HT1080 (cell line): ENCODE measurements around the gene SH3TC2. TPM values are rescaled to one million over a fixed set of nuclear protein-coding genes. Genes with fewer than 3 reads are reported as not detected.
A peak's percentile ranks its signal among the peaks of the same experiment; 100 is the strongest.
"Not testable (repeated sequence)": the region's sequence is repeated elsewhere in the genome, so short reads cannot be mapped to it uniquely, and the experiment has no call there.

Source experiments
- DNase-seq: peaks from one replicate; pipeline ENCODE4 v3.0.0-alpha.2; 2015; ENCODE audit warnings: low read depth
- polyA plus RNA-seq, 2 experiments: library from polyadenylated mRNA; depleted of rRNA; stranded (reverse); fragments of >200 nt; gene quantifications; 2 replicates each; pipeline ENCODE4 v1.2.3, GENCODE V29; 2015
- total RNA-seq: library from RNA; depleted of rRNA; stranded (reverse); fragments of >200 nt; shearing (Covaris generic); gene quantifications from 2 replicates; pipeline ENCODE4 v1.2.3, GENCODE V29; 2014; rRNA removed

SH3TC2 gene
- 22.1 and 24.0 TPM in 2 replicates for total RNA-seq
- 8.3 and 12.2 TPM in 2 replicates for polyA plus RNA-seq (2015; cell fraction: cytosol; rRNA removed)
- 61.7 and 71.3 TPM in 2 replicates for polyA plus RNA-seq (2015; cell fraction: nucleus; rRNA removed)

DNA sequence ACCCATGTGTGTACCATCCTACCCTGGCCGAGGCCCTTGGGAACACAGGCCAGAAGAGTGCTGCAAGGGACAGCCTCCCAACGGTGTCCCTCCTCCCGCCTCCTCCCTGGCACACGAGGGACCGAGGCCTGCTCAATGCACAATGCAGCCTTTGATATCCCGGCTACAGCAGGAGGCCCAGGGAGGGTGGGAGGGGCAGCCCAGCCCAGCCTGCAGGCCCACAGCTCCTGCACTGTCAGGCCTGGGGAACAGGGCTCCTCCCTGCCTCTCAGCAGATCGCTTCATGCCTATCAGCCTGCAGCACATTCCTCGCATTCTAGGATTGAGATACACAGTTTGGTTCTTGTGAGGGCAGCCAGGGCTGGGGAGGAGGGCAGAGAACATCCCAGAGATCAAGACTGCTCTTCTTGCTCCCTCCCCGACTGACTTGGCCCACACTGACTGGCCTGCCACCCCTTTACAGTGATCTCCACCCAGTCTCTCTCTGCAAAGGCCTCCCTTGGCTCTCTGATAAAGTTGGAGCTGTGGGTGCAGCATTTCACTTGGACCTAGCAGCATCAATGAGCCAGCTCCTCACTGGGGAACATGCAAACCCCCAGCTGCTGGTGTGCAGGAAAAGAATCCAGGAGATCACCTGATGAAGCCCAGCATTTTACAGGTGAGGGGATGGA, at the start of gene SH3TC2:
Gene SH3TC2, minus strand, starts transcription at position 46 of the 671 bp plus-strand sequence. Its CDS starts 40 bp downstream, at position 6.
- DNase-seq = peak; percentile 87

DNA sequence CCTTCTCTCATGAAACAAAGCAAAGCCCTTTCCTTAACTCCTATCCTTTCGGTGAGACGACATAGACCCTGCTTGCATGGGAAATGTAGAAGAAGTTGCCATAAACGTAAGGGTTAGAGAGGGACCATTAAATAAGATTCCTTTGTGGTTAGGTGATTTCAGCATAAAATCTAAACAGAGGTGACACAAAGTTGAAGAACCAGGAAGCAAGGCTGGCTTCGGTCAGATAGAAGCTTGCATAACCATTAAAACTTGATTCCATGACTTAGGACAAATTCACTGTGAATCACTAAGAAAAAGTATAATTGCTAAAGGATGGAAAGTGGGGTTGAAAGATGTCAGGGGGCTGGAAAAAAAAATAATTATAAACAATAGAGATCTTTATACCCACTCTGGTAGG, 47.5 kb upstream of the SH3TC2 start:
- no peak for DNase-seq

DNA sequence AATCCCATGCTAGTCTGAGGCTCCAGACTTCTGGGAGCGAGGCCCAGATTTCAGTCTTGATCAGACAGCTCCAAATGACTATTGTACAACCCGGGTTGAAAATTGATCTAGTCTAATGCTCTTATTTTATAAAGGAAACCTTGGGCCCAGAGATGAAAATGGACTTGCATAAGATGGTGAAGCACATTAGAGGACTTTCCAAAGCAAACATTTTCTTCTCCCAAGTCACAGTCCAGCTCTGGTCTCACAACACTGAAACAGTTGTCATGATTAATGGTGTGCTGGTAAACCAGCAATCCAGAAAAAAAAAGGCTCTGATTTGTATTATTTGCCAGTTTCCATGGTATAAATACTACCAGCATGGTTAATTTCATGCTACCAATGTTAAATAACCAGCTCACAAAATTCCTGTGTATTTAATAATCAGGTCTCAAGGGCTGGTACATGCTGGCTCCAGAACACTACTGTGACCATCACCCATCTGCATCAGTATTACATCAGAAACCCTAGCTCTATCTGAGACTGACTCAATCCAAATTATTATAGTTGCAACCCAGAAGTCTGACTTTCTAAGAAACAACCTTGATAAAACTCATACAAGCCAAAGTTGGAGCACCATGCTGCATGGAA, 45.9 kb upstream of the SH3TC2 start:
- DNase-seq = no peak

DNA sequence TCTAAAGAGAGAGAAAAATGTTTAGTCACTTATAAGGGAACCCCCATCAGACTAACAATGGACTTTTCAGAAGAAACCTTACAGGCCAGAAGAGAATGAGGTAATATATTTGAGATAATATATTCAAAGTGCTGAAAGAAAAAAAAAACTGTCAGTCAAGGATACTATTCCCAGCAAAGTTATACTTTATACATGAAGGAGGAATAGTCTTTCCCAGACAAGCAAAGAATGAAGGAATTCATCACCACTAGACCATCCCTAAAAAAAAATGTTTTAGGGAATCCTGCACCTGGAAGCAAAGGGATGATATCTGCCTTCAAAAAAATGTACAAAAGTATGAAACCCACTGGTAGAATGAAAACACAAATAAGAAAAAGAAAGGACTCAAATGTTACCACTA, 37.5 kb upstream of the SH3TC2 start:
- DNase-seq = no peak

DNA sequence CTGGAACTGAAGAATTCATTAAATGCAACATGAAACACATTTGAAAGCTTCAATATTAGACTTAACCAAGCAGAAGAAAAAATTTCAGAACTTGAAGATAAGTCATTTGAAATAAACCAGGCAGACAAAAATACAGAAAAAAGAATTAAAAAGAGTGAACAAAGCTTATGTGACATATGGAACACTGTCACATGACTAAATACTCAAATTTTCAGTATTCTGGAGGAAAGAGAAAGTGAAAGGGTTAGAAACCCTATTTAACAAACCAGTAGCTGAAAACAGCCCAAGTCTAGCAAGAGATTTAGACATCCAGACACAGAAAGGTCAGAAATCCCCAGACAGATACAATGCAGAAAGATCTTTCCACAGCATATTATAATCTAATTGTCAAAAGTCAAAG, 37.1 kb upstream of the SH3TC2 start:
- DNase-seq = no peak

DNA sequence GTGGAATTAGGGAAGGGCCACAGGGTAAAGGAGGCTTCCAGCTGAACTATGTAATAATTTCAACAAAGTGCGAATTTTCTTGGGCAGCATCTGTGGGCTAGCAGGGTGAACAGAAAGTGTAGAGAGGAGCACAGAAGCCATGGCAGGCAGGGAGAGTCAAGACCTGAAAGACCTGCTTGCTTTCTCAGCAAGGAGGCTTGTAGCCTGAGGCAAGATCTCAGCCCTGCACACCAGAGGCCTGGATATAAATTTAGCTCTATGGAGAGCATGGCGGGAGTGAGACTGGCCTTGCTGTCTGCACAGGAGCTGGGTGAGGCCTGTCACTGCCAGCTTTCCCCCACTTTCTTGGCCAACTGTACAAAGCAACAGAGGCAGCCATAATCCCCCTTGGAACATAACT, 32.1 kb upstream of the SH3TC2 start:
- DNase-seq = no peak

DNA sequence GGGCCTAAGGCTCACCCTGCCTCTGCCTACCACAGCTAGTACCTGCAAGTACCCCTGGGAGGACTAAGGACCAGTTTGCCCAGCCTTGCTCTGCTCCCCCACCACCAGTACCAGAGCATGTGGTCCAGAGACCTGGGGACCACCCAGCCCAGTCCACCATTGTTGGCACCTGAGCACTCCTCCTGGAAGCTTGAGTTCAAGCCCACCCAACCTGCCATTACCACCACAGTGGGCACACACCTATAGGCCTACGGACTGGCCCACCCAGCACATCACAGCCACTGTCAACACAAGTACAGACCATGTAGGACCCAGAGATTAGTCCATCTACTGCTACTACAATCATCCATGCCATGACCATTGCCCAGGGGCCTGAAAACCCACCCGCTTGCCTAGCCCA, 30.8 kb upstream of the SH3TC2 start:
- no peak for DNase-seq

DNA sequence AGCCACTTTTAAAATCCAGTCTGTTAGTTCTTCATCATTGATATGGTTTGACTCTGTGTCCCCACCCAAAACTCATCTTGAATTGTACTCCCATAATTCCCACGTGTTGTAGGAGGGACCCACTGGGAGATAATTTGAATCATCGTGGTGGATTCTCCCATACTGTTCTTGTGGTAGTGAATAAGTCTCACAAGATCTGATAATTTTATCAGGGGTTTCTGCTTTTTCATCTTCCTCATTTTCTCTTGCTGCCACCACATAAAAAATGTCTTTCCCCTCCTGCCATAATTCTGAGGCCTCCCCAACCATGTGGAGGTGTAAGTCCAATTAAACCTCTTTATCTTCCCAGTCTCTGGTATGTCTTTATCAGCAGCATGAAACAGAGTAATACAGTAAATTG, 26.9 kb upstream of the SH3TC2 start:
- DNase-seq = no peak

DNA sequence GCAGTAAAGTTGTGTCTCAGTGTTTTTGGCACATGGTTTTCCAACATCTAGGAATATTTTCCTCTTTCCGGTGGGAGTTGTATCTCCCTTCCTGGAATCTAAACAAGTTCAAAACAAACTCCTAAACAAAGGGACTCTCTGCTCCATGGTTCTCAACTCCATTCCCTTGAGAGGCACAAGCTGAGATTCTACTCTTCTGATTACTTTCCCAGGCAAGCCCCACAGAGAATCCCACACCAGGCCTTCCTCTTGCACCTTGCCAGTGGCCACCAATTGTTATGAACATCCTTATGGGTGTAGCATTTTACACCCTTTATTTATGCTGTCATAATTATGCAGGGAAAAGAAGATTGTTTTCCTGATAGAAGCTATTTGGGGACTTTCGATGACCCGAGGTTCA, 25.8 kb upstream of the SH3TC2 start:
- no peak for DNase-seq

DNA sequence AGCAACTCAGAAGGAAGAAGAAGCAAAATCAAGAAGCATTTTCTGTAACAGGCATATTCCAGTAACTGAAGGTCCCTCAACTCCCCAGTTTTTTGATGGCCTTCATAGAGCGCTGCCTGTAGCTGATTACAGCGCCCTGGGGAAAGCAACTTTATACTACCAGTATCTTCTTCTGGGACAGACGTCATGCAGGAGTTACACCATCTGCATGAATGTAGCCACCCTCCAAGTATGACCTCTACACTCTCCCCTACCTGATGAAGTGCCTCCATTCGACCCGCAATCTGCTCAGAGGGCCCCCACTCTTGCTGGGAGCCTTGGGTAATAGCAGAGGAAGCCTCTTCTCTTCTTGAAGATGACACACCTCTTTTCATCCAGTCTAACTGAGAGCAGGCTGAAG, 21.0 kb upstream of the SH3TC2 start:
- DNase-seq = no peak

DNA sequence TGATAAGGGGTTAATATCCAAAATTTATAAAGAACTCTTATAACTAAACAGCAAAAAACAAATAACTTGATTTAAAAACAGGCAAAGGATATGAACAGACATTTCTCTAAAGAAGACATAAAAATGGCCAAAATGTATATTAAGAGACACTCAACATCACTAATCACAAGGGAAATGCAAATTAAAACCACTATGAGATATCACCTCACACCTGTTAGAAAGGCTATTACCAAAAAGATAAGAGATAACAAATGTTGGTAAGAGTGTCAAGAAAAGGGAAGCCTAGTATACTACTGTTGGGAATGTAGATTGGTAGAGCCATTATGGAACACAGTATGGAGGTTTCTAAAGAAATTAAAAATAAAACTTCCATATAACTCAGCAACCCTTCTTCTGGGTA, 19.4 kb upstream of the SH3TC2 start:
- DNase-seq = no peak

DNA sequence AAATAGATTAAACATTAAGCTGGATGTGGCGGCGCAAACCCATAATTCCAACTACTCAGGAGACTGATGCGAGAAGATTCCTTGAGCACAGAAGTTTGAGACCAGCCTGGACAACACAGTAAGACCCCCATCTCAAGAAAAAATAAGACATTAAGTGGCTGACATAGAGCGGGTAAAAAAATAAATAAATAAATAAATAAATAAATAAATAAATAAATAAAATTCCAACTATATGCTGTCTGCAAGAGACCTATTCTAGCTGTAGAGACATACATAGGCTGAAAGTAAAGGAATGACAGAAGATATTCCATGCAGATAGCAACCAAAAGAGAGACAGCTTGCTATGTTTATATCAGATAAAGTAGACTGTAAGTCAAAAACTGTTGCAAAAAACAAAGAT, 17.4 kb upstream of the SH3TC2 start:
- no peak for DNase-seq

DNA sequence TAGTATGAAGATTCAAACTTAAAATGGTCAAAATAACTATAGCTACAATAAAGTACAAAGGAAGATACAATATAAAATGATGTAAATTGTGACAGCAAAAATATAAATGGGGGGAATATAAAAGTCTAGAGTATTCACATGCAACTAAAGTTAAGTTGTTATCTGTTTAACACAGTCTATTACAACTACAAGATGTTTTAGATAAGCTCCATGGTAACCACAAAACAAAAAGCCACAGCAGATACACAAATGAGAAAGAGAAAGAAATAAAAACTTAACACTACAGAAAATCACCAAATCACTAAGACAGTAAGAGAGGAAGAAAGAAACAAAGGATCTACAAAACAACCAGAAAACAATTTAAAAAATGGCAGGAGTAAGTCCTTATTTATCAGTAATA, 17.0 kb upstream of the SH3TC2 start:
- DNase-seq = no peak

DNA sequence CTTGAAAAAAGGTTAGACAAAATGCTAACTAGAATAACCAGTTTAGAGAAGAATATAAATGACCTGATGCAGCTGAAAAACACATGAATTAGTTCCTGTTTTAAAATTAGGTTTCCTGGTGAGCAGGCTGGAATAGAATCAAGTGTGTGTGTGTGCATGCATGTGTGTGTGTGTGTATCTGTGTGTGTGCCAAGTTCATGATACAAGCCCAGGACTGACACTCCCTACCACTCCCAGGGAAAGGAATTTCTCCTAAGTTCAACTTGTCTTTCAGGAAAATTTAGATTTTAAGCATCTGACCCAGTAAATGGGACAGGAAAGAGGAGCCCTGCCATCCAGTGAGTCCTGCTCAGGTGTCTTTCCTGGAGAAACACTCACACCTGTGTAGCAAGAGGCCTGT, 11.2 kb upstream of the SH3TC2 start:
- not testable (repeated sequence) for DNase-seq

DNA sequence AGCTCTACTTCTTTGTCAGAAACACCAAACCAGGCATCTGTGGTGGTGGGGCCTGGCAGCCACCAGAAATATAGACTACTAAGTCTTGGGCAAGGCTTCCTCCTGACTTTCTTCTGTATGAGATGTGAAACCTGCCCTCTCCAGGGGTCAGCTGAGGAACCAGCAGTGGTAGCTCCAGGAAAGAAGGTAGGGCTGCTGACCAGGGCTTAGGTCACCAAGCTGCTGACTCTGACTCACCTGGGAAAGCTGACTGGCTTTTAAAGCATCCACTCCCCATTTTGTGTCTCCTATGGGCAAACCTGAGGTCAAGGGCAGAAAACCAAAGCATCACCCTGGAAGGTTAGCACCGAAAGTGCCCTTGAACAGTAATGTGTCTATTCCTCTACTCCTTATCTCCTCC, 10.4 kb upstream of the SH3TC2 start:
- peak; percentile 28 for DNase-seq

DNA sequence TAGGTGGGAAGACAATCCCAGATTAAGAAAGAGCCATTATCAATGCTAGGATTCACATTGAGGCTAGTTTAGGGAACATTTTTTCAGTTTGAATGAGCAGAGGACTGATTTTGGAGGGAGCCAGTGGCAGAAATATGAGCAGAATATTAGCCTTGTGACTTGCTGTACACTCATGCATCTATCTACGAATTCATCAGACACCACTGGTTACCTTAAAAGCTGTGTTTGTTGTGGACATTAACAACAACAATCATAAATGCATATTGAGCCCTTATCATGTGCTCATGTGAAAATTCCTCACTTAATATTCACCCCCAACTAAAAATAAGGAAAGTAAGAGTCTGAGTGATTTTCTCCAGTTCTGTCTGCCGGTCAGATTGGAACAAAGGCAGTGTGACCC, 9.9 kb upstream of the SH3TC2 start:
- no peak for DNase-seq

DNA sequence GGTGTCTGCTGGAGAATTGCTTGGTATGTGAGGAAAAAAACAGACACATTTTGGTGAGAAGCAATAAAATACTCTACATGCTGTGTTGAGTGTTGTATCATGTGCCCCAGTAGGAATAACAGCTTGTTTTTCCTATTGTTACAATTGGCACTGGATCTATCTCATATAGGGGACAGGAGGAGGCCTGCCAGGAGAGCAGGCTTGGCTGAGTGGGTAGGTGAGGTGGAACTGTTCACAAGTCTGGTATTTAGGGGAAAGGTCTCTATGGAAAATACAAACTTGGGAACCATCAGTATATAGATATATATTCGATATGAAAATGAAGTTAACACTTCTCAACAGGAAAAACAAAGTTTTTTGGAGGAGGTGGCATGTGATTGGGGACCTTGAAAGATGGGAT, 9.5 kb upstream of the SH3TC2 start:
- no peak for DNase-seq

DNA sequence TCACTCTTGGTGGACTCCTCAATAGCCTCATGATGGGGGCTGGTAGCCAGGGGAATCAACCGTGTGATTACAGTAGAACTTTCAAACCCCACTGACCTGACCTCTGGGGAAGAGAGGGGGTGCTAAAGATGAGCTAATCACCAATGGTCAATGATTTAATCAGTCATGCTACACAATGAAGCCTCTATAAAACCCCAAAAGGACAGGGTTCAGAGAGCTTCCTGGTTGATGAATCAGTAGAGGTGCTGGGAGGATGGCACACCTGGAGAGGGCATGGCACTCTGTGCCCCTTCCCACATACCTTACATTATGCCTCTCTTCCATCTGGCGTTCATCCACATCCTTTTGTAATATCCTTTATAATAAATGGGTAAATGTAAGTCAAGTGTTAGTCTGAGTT, 8.9 kb upstream of the SH3TC2 start:
- no peak for DNase-seq

DNA sequence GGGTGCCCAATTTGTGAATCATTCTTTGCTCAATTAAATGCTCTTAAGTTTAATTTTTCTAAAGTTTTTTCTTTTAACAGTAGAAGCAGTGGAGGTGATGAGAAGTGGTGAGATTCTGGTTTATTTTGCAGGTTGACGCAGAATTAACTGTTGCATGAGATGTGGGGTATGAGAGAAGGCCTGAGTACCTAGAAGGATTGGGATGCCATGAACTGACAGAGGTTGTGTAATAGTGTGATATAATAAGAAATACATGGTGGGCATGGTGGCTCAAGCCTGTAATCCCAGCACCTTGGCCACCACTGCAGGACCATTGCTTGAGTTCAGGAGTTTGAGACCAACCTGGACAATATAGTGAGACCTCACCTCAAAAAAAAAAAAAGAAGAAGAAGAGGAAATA, 8.4 kb upstream of the SH3TC2 start:
- no peak for DNase-seq

DNA sequence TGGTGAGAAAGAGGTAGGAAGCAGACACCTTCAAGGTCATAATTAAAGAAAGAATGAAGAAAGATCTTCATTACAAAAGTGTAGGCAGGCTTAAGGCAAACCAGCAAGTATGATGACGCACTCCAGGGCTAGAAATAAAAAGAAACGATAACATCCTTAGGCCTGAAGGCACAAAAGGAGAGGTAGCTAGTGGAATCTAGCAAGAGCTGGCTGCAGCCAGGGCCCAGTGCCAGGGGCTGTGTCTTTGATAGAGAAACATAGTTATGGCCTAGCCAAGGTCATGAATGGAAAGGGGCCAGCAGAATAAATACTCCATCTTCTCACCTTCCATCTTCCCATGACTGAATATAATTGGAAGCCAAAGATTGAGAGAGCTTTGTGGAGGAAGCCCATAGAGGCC, 6.8 kb upstream of the SH3TC2 start:
- no peak for DNase-seq

DNA sequence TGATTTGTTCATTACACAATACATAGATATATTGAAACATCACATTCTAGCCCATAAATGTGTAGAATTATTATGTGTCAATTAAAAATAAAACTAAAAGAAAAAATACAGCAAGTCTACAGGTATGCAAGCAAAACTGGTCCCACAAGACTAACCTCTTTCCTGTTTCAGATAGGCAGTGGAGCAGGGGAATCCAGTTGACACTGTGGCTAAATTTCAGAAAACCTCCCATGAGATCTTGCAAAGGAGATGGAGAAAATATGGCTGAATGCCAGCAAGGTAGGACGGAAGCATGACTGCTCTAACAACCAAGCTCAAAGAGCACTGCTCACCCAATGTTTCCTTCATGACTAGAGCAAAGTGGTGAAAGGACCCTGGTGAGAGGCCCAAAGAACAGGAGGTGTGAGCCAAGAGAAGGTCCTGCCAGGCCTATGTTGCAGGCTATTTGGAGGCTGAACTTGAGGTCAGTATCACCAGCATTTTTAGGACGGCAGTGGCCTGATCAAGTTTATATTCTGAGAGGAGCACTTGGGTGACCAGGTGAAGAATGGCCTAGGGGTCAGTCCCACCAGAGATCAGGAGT, 1.1 kb upstream of the SH3TC2 start:
- DNase-seq = no peak

DNA sequence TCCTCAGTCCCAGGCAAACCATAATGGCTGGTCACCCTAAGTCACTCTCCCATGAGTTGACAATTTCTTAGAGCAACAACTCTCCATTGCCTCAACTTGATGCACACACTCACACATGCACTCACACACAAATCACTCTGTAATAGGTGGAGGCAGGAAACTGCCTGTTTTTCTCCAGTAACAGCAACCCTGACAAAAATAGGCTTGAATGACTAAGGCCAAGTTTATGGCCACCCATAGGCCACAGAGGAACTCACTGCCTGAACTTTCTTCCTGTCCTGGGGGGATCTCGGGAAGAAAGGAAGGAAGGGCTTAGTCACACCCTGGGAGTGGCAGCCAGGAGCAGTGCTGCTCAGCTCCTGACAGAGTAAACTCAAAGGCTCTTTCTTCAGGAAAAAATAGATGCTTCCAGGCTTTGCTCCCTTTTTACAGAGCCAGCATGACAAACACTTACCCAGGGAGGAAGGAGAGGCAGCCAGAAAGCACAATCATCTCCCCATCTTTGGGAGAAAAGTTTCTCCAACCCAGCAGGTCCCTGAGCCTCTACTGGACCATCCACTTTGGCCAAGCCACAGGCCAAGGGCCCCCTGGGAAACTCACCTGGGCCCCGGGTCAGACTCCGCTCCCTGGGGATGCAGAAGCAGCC, 368 bp downstream of the SH3TC2 start:
- peak; percentile 98 for DNase-seq
